Gastroesophageal sphincter (tissue), 4 donors: Measurements from ENCODE around the gene DMGDH. TPM values are rescaled to one million over a fixed set of nuclear protein-coding genes. Genes with fewer than 3 reads are reported as not detected.

Experiments used
- ATAC-seq: fragments of 150-250 bp; one replicate; pipeline ENCODE4 v1.9.1; 2016; ENCODE audit warnings: mild to moderate bottlenecking, moderate library complexity
- H3K27ac ChIP-seq, 4 donors: fragments of 200-600 bp; sonication (generic) in 3 of 4; 1 replicate in 3 of 4; 2 replicates in 1 of 4; pipeline ENCODE4 v1.5.1; 2016 to 2019
- H3K27me3 ChIP-seq: fragments of 200-600 bp; sonication (generic); one replicate; pipeline ENCODE4 v1.5.1; 2019
- H3K36me3 ChIP-seq, 2 donors: fragments of 200-600 bp; sonication (generic); one replicate each; pipeline ENCODE4 v1.5.1; 2019; ENCODE audit warnings: control low read depth in 1 of 2
- H3K4me1 ChIP-seq, 3 donors: fragments of 200-600 bp; sonication (generic); 1 replicate in 2 of 3; 2 replicates in 1 of 3; pipeline ENCODE4 v1.5.1; 2016 to 2019; ENCODE audit warnings: control low read depth in 2 of 3
- H3K4me3 ChIP-seq, 2 donors: fragments of 200-600 bp; sonication (generic); one replicate each; pipeline ENCODE4 v1.5.1; 2019; ENCODE audit warnings: mild to moderate bottlenecking in 1 of 2, moderate library complexity in 1 of 2
- H3K9me3 ChIP-seq, 3 donors: fragments of 200-600 bp; sonication (generic); one replicate each; pipeline ENCODE4 v1.5.1; 2017 to 2019; ENCODE audit warnings: control low read depth in 2 of 3
- CTCF ChIP-seq, 4 experiments: fragments of 200-600 bp in 2 of 4; fragments of 450-650 bp in 2 of 4; sonication (generic) in 1 of 4; IDR thresholded peaks; one replicate each; pipeline ENCODE4 v1.5.1; 2017 to 2019; ENCODE audit warnings: antibody characterized with exemption in 4 of 4, mild to moderate bottlenecking in 2 of 4, moderate library complexity in 2 of 4
- EP300 ChIP-seq: sonication (generic); formaldehyde crosslinking; IDR thresholded peaks from one replicate; pipeline ENCODE4 v1.6.1; 2017; ENCODE audit warnings: antibody characterized with exemption, mild to moderate bottlenecking
- POLR2A ChIP-seq, 2 donors: fragments of 450-650 bp; IDR thresholded peaks; one replicate each; pipeline ENCODE4 v1.6.1; 2017; ENCODE audit warnings: antibody characterized with exemption in 2 of 2, mild to moderate bottlenecking in 2 of 2, moderate library complexity in 1 of 2
- POLR2AphosphoS5 ChIP-seq: sonication (generic); formaldehyde crosslinking; IDR thresholded peaks from one replicate; pipeline ENCODE4 v1.6.1; 2017; ENCODE audit warnings: antibody characterized with exemption
- WGBS, 2 donors: methylation state at CpG; one replicate each; pipeline ENCODE4 v1.1.5; 2018; ENCODE audit warnings: low coverage in 1 of 2; 5-methylcytosine and 5-hydroxymethylcytosine counted together
- total RNA-seq, 4 donors: library from RNA; depleted of rRNA; stranded (reverse); fragments of >200 nt; gene quantifications; one replicate each; pipeline ENCODE4 v1.1.0, GENCODE V29; 2016

The DMGDH gene
- total RNA-seq, 4 donors from 2014 or later = 4.7 to 7.3 (median 6.0) TPM

- Histone ChIP-seq H3K4me1 (peaks cover 2 to 56% (median 6%) of the 10 kb centered on the region in 3 donors), H3K27me3 (no peaks in the 10 kb centered on the region), H3K9me3 (no peaks in the 10 kb centered on the region), H3K36me3 (no peaks in the 10 kb centered on the region), H3K27ac (peak overlapping the region; percentile 6 to 80 (median 76)), H3K4me3 (no peak overlapping the region)
- no peak for ATAC-seq
- 71 to 90% methylated on average over 1 of the region's 1 CpG for WGBS, 2 donors
- TF ChIP-seq POLR2A (IDR thresholded peaks at IDR 0.05) (no peak), POLR2AphosphoS5 (no peak), EP300 (no peak), CTCF (IDR thresholded peaks at IDR 0.05) (no peak)
Observed at GRCh38 chr5:79002374-79002773, 67.1 kb downstream of the DMGDH start.

GRCh38 chr5:79001471-79001870 is 68.0 kb downstream of the DMGDH start:
- TF ChIP-seq CTCF (IDR thresholded peaks at IDR 0.05) (no peak), POLR2AphosphoS5 (no peak), POLR2A (IDR thresholded peaks at IDR 0.05) (no peak), EP300 (no peak)

GRCh38 chr5:78997090-78997489 is 72.4 kb downstream of the DMGDH start:
- H3K36me3 ChIP-seq = no peaks in the 10 kb centered on the region
- 71 to 84% methylated on average over 2 of the region's 2 CpGs for WGBS, 2 donors
- peak overlapping the region in 2 of 4 donors; percentile 4 to 24 for H3K27ac ChIP-seq
- ATAC-seq = peak; percentile 51
- no peaks in the 10 kb centered on the region for H3K9me3 ChIP-seq
- H3K4me3 ChIP-seq = no peak overlapping the region
- H3K4me1 ChIP-seq = peaks cover 4 to 63% (median 6%) of the 10 kb centered on the region in 3 donors
- no peak for TF ChIP-seq EP300
- peak; percentile 31 for TF ChIP-seq POLR2AphosphoS5
- no peaks in the 10 kb centered on the region for H3K27me3 ChIP-seq

More at GRCh38 chr5:79001471-79001870, 68.0 kb downstream of the DMGDH start:
- Histone ChIP-seq H3K36me3 (no peaks in the 10 kb centered on the region), H3K4me3 (no peak overlapping the region), H3K27ac (peak overlapping the region; percentile 6 to 80 (median 76)), H3K27me3 (no peaks in the 10 kb centered on the region), H3K9me3 (no peaks in the 10 kb centered on the region), H3K4me1 (peaks cover 4 to 65% (median 6%) of the 10 kb centered on the region in 3 donors)
- no peak for ATAC-seq

GRCh38 chr5:78995521-78996007 is 73.9 kb downstream of the DMGDH start:
- H3K36me3 ChIP-seq = no peaks in the 10 kb centered on the region
- H3K27ac ChIP-seq = peak overlapping the region in 1 of 4 donors; percentile 24
- no peak for ATAC-seq
- 86% methylated on average over 2 of the region's 2 CpGs for WGBS, 2 donors
- H3K4me1 ChIP-seq = peaks cover 0 to 48% (median 4%) of the 10 kb centered on the region in 3 donors
- TF ChIP-seq POLR2AphosphoS5 (no peak), EP300 (no peak), CTCF (IDR thresholded peaks at IDR 0.05) (no peak), POLR2A (IDR thresholded peaks at IDR 0.05) (no peak)
- H3K27me3 ChIP-seq = no peaks in the 10 kb centered on the region
- no peaks in the 10 kb centered on the region for H3K9me3 ChIP-seq
- no peak overlapping the region for H3K4me3 ChIP-seq

- H3K36me3 ChIP-seq = no peaks in the 10 kb centered on the region
- TF ChIP-seq CTCF (IDR thresholded peaks at IDR 0.05) (no peak), EP300 (no peak), POLR2A (IDR thresholded peaks at IDR 0.05) (no peak), POLR2AphosphoS5 (no peak)
- H3K27ac ChIP-seq = no peak overlapping the region
- H3K4me1 ChIP-seq = peaks cover 0 to 24% (median 4%) of the 10 kb centered on the region in 3 donors
- H3K27me3 ChIP-seq = no peaks in the 10 kb centered on the region
- no peaks in the 10 kb centered on the region for H3K9me3 ChIP-seq
- no peak overlapping the region for H3K4me3 ChIP-seq
- no peak for ATAC-seq
Observed at GRCh38 chr5:78993165-78993564, 76.3 kb downstream of the DMGDH start.
